Panc1 (cell line): Measurements from ENCODE around the gene CPN1. TPM values are rescaled to one million over a fixed set of nuclear protein-coding genes. Genes with fewer than 3 reads are reported as not detected.
"Not testable (repeated sequence)": the region's sequence is repeated elsewhere in the genome, so short reads cannot be mapped to it uniquely, and the experiment has no call there.

Experiments used
- ATAC-seq: fragments of 200-7000 bp; cut with Tn5 transposase; 2 replicates; pipeline ENCODE4 v1.9.1; 2020; ENCODE audit warnings: mild to moderate bottlenecking, moderate library complexity
- BruUV-seq: library from RNA; stranded (reverse); fragments of 400-500 nt; replicated peaks from 2 replicates; lab custom pipeline; 2021; lab: Mats Ljungman, UMichigan
- CTCF ChIA-PET: fragments of 300-600 bp; sonication (Branson Sonifier 250); formaldehyde crosslinking; loops from one replicate; lab custom pipeline; 2022; ENCODE audit warnings: antibody characterized with exemption; lab: Charles Lee
- POLR2A ChIA-PET: fragments of 300-600 bp; sonication (Branson Sonifier 250); formaldehyde crosslinking; loops from one replicate; lab custom pipeline; 2022; ENCODE audit warnings: antibody characterized with exemption; lab: Charles Lee
- DNase-seq: peaks from one replicate; pipeline ENCODE4 v3.0.0-alpha.2; 2010; ENCODE audit warnings: low read depth, low spot score
- H3K27ac ChIP-seq: 2 replicates; pipeline ENCODE4 v1.5.1; 2011; ENCODE audit warnings: mild to moderate bottlenecking, low read length, inconsistent platforms
- H3K27me3 ChIP-seq: fragments of 200-500 bp; sonication (Bioruptor generic); 2 replicates; pipeline ENCODE4 v1.6.0; 2014; ENCODE audit warnings: low read length, inconsistent platforms; ENCODE audit not compliant: control insufficient read depth, insufficient read depth
- H3K36me3 ChIP-seq: fragments of 200-500 bp; sonication (Bioruptor generic); 2 replicates; pipeline ENCODE4 v1.5.1; 2014; ENCODE audit warnings: inconsistent platforms, mild to moderate bottlenecking, low read length, moderate library complexity; ENCODE audit not compliant: control insufficient read depth, insufficient read depth
- H3K4me1 ChIP-seq: 2 replicates; pipeline ENCODE4 v1.5.1; 2011; ENCODE audit warnings: inconsistent platforms, mild to moderate bottlenecking, low read length, moderate library complexity; ENCODE audit not compliant: control insufficient read depth, insufficient read depth
- H3K4me3 ChIP-seq, 2 experiments: 2 replicates each; pipeline ENCODE4 v1.5.1; 2011 to 2012; ENCODE audit warnings: low read depth in 2 of 2, low read length in 2 of 2, mild to moderate bottlenecking in 2 of 2, inconsistent platforms in 1 of 2, moderate library complexity in 1 of 2
- H3K9me3 ChIP-seq: fragments of 200-500 bp; sonication (Bioruptor generic); 2 replicates; pipeline ENCODE4 v1.5.1; 2014; ENCODE audit warnings: low read depth, mild to moderate bottlenecking, inconsistent platforms, low read length, moderate library complexity; ENCODE audit not compliant: control insufficient read depth, insufficient read depth
- POLR2AphosphoS5 ChIP-seq: IDR thresholded peaks from 2 replicates; pipeline ENCODE4 v1.6.1; 2012; ENCODE audit warnings: mild to moderate bottlenecking, low read depth, low read length, moderate library complexity
- SIN3A ChIP-seq: IDR thresholded peaks from 2 replicates; pipeline ENCODE4 v1.6.1; 2012; ENCODE audit warnings: low read depth, mild to moderate bottlenecking, low read length, moderate library complexity, borderline replicate concordance; ENCODE audit not compliant: insufficient read depth
- TCF7L2 ChIP-seq: IDR thresholded peaks from 2 replicates; pipeline ENCODE4 v1.6.1; 2011; ENCODE audit warnings: mild to moderate bottlenecking, low read depth, low read length, inconsistent platforms
- in situ Hi-C: cut with HindIII; loops from 2 replicates; pipeline ENCODE4 v1.10.0; 2016; ENCODE audit warnings: low sequenced_read_pairs, low pct_unique_long_range_greater_than_20kb
- intact Hi-C: fragments of 100-400 bp; cut with micrococcal nuclease; formaldehyde crosslinking; loops from one replicate; pipeline ENCODE4 v1.10.0; 2022; ENCODE audit not compliant: unreplicated experiment
- total RNA-seq: library from RNA; stranded (reverse); gene quantifications from one replicate; pipeline ENCODE4 v1.2.1, GENCODE V29; 2021; ENCODE audit not compliant: unreplicated experiment
- TF ChIP-seq, protein P1 (sequence below), 2 experiments: IDR thresholded peaks; 2 replicates each; pipeline ENCODE4 v1.6.1; 2011 to 2012; ENCODE audit warnings: low read depth in 2 of 2, control low read depth in 1 of 2, low read length in 1 of 2, mild to moderate bottlenecking in 1 of 2, moderate library complexity in 1 of 2; ENCODE audit not compliant: insufficient read depth in 1 of 2
- TF ChIP-seq, protein P2 (sequence below): fragments of 450-650 bp; IDR thresholded peaks from 2 replicates; pipeline ENCODE4 v1.5.1; 2017; ENCODE audit warnings: mild to moderate bottlenecking

CPN1 gene
- total RNA-seq, 1 experiment from 2014 or later = not detected

DNA sequence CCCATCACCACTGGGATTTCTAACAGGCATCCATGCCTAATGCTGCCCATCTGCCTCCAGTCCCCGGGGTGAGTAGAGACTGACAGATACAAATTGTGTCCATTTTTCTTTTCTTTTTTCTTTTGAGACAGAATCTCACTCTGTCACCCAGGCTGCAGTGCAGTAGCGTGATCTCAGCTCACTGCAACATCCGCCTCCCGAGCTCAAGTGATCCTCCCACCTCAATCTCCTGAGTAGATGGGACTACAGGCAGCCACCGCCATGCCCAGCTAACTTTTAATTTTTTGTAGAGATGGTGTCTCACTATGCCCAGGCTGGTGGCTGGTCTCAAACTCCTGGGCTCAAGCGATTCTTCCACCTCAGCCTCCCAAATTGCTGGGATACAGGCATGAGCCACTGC lies 7.6 kb upstream of the CPN1 start:
- Histone ChIP-seq H3K36me3 (no peaks in the 10 kb centered on the region), H3K27ac (no peak overlapping the region), H3K27me3 (0 out of 2 replicates have a peak, but pooled peaks cover 2% of the 10 kb centered on the region), H3K4me1 (no peaks in the 10 kb centered on the region), H3K9me3 (no peaks in the 10 kb centered on the region), H3K4me3 (no peak overlapping the region)
- DNase-seq (no peak), ATAC-seq (no peak)
- ChIA-PET POLR2A (no interaction called here), CTCF (no interaction called here)
- in situ Hi-C loops = no loop called here
- TF ChIP-seq SIN3A = no peak
- TF ChIP-seq POLR2AphosphoS5 = no peak
- BruUV-seq = no TSS peak
- intact Hi-C loops = no loop called here

GRCh38 chr10:100086708-100087107 lies 5.0 kb upstream of the CPN1 start:
- POLR2A ChIA-PET = interaction anchor here (0.6 kb wide), 1 partner anchor 10 kb away, joined by 8 read pairs; no protein-coding TSS in a partner anchor
- ATAC-seq, intact Hi-C loops: not testable (repeated sequence)

GRCh38 chr10:100085596-100085995 lies 3.9 kb upstream of the CPN1 start:
- POLR2A ChIA-PET = no interaction called here
- ATAC-seq (no peak), DNase-seq (no peak)
- TF ChIP-seq, protein P1, sequence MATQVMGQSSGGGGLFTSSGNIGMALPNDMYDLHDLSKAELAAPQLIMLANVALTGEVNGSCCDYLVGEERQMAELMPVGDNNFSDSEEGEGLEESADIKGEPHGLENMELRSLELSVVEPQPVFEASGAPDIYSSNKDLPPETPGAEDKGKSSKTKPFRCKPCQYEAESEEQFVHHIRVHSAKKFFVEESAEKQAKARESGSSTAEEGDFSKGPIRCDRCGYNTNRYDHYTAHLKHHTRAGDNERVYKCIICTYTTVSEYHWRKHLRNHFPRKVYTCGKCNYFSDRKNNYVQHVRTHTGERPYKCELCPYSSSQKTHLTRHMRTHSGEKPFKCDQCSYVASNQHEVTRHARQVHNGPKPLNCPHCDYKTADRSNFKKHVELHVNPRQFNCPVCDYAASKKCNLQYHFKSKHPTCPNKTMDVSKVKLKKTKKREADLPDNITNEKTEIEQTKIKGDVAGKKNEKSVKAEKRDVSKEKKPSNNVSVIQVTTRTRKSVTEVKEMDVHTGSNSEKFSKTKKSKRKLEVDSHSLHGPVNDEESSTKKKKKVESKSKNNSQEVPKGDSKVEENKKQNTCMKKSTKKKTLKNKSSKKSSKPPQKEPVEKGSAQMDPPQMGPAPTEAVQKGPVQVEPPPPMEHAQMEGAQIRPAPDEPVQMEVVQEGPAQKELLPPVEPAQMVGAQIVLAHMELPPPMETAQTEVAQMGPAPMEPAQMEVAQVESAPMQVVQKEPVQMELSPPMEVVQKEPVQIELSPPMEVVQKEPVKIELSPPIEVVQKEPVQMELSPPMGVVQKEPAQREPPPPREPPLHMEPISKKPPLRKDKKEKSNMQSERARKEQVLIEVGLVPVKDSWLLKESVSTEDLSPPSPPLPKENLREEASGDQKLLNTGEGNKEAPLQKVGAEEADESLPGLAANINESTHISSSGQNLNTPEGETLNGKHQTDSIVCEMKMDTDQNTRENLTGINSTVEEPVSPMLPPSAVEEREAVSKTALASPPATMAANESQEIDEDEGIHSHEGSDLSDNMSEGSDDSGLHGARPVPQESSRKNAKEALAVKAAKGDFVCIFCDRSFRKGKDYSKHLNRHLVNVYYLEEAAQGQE (IDR thresholded peaks at IDR 0.05; ENCODE audit: insufficient read depth in 1 of 2, low read depth in 2 of 2, low read length in 1 of 2) = no peak
- TF ChIP-seq SIN3A (no peak), TCF7L2 (no peak), POLR2AphosphoS5 (no peak)
- TF ChIP-seq, protein P2, sequence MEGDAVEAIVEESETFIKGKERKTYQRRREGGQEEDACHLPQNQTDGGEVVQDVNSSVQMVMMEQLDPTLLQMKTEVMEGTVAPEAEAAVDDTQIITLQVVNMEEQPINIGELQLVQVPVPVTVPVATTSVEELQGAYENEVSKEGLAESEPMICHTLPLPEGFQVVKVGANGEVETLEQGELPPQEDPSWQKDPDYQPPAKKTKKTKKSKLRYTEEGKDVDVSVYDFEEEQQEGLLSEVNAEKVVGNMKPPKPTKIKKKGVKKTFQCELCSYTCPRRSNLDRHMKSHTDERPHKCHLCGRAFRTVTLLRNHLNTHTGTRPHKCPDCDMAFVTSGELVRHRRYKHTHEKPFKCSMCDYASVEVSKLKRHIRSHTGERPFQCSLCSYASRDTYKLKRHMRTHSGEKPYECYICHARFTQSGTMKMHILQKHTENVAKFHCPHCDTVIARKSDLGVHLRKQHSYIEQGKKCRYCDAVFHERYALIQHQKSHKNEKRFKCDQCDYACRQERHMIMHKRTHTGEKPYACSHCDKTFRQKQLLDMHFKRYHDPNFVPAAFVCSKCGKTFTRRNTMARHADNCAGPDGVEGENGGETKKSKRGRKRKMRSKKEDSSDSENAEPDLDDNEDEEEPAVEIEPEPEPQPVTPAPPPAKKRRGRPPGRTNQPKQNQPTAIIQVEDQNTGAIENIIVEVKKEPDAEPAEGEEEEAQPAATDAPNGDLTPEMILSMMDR = no peak
- H3K27me3 ChIP-seq = 0 out of 2 replicates have a peak, but pooled peaks cover 2% of the 10 kb centered on the region
- no peaks in the 10 kb centered on the region for H3K4me1 ChIP-seq
- intact Hi-C loops (no loop called here), in situ Hi-C loops (no loop called here)
- no TSS peak for BruUV-seq
- CTCF ChIA-PET = no interaction called here
- no peak overlapping the region for H3K27ac ChIP-seq
- H3K9me3 ChIP-seq = no peaks in the 10 kb centered on the region
- no peak overlapping the region for H3K4me3 ChIP-seq
- H3K36me3 ChIP-seq = no peaks in the 10 kb centered on the region

More at GRCh38 chr10:100086708-100087107, 5.0 kb upstream of the CPN1 start:
- H3K9me3 ChIP-seq, H3K27ac ChIP-seq, H3K36me3 ChIP-seq, DNase-seq, BruUV-seq, in situ Hi-C loops, H3K4me1 ChIP-seq, H3K4me3 ChIP-seq, H3K27me3 ChIP-seq, CTCF ChIA-PET: not testable (repeated sequence)
